Adipocyte (in vitro differentiated cells): ENCODE results near the gene FAM131C.
A peak's percentile ranks its signal among the peaks of the same experiment; 100 is the strongest.
"Not testable (repeated sequence)": the region's sequence is repeated elsewhere in the genome, so short reads cannot be mapped to it uniquely, and the experiment has no call there.

ENCODE experiments used
- DNase-seq: peaks from one replicate; pipeline ENCODE4 v3.0.0-alpha.2; 2015; ENCODE audit warnings: low read depth
- H3K27me3 ChIP-seq: replicated peaks from 2 replicates; pipeline ENCODE4 v1.7.0; 2013; ENCODE audit warnings: mild to moderate bottlenecking, low read length, moderate library complexity; ENCODE audit not compliant: control insufficient read depth, insufficient read depth
- H3K36me3 ChIP-seq: 2 replicates; pipeline ENCODE4 v1.7.0; 2013; ENCODE audit warnings: low read length, mild to moderate bottlenecking, moderate library complexity; ENCODE audit not compliant: control insufficient read depth, insufficient read depth, severe bottlenecking
- H3K4me1 ChIP-seq: 2 replicates; pipeline ENCODE4 v1.7.0; 2013; ENCODE audit warnings: mild to moderate bottlenecking, low read length, moderate library complexity; ENCODE audit not compliant: control insufficient read depth, insufficient read depth
- H3K4me3 ChIP-seq: 2 replicates; pipeline ENCODE4 v1.7.0; 2013; ENCODE audit warnings: mild to moderate bottlenecking, low read length, moderate library complexity
- H3K9ac ChIP-seq: 2 replicates; pipeline ENCODE4 v1.7.0; 2013; ENCODE audit warnings: mild to moderate bottlenecking, low read length, moderate library complexity
- H3K9me3 ChIP-seq: 2 replicates; pipeline ENCODE4 v1.7.0; 2013; ENCODE audit warnings: mild to moderate bottlenecking, low read length, moderate library complexity; ENCODE audit not compliant: control insufficient read depth

Gene FAM131C

GRCh38 chr1:16026723-16027484 is 46.5 kb downstream of the FAM131C start:
- Histone ChIP-seq H3K9me3 (no peaks in the 10 kb centered on the region), H3K27me3 (peaks cover 6% of the 10 kb centered on the region), H3K9ac (no peak overlapping the region), H3K4me3 (no peak overlapping the region), H3K4me1 (no peaks in the 10 kb centered on the region), H3K36me3 (no peaks in the 10 kb centered on the region)
- peak; percentile 42 for DNase-seq

- H3K9me3 ChIP-seq, DNase-seq, H3K36me3 ChIP-seq, H3K4me1 ChIP-seq, H3K9ac ChIP-seq, H3K27me3 ChIP-seq, H3K4me3 ChIP-seq: not testable (repeated sequence)
Measured at GRCh38 chr1:16026302-16026701, 47.1 kb downstream of the FAM131C start.

GRCh38 chr1:16023050-16023653 is 50.3 kb downstream of the FAM131C start:
- Histone ChIP-seq H3K4me1 (peaks cover 22% of the 10 kb centered on the region), H3K27me3 (peaks cover 8% of the 10 kb centered on the region), H3K4me3 (no peak overlapping the region), H3K9ac (no peak overlapping the region), H3K36me3 (no peaks in the 10 kb centered on the region), H3K9me3 (no peaks in the 10 kb centered on the region)
- no peak for DNase-seq

- peaks cover 30% of the 10 kb centered on the region for H3K4me1 ChIP-seq
- peaks cover 4% of the 10 kb centered on the region for H3K27me3 ChIP-seq
- no peaks in the 10 kb centered on the region for H3K36me3 ChIP-seq
- no peak overlapping the region for H3K9ac ChIP-seq
- no peaks in the 10 kb centered on the region for H3K9me3 ChIP-seq
- no peak for DNase-seq
- H3K4me3 ChIP-seq = no peak overlapping the region
Measured at GRCh38 chr1:16022393-16022792, 51.1 kb downstream of the FAM131C start.

GRCh38 chr1:16021681-16022080 is 51.8 kb downstream of the FAM131C start, which contains the start of gene CLCNKA:
TSS of gene CLCNKA (plus strand) at chr1:16022036. CDS start at chr1:16022620, 584 bp downstream.
- Histone ChIP-seq H3K4me1 (peaks cover 37% of the 10 kb centered on the region), H3K9ac (no peak within 1 kb of the TSS), H3K4me3 (no peak within 1 kb of the TSS), H3K27me3 (peaks cover 4% of the 10 kb centered on the region), H3K36me3 (no peaks in the 10 kb centered on the region), H3K9me3 (no peaks in the 10 kb centered on the region)
- DNase-seq = no peak

- DNase-seq, H3K27me3 ChIP-seq, H3K4me3 ChIP-seq, H3K9ac ChIP-seq, H3K9me3 ChIP-seq, H3K36me3 ChIP-seq: not testable (repeated sequence)
- H3K4me1 ChIP-seq = peaks cover 43% of the 10 kb centered on the region
Measured at GRCh38 chr1:16020878-16021277, 52.6 kb downstream of the FAM131C start.

- no peak for DNase-seq
- no peaks in the 10 kb centered on the region for H3K36me3 ChIP-seq
- H3K9me3 ChIP-seq = no peaks in the 10 kb centered on the region
- H3K9ac ChIP-seq = peak overlapping the region; percentile 38
- H3K4me3 ChIP-seq = no peak overlapping the region
- peaks cover 4% of the 10 kb centered on the region for H3K27me3 ChIP-seq
- peaks cover 48% of the 10 kb centered on the region for H3K4me1 ChIP-seq
Measured at GRCh38 chr1:16020325-16020724, 53.1 kb downstream of the FAM131C start.

- DNase-seq = peak; percentile 59
- peaks cover 53% of the 10 kb centered on the region for H3K4me1 ChIP-seq
- H3K9me3 ChIP-seq = no peaks in the 10 kb centered on the region
- no peak overlapping the region for H3K4me3 ChIP-seq
- H3K36me3 ChIP-seq = no peaks in the 10 kb centered on the region
- H3K27me3 ChIP-seq = peaks cover 4% of the 10 kb centered on the region
- peak overlapping the region; percentile 38 for H3K9ac ChIP-seq
Measured at GRCh38 chr1:16019644-16020277, 53.7 kb downstream of the FAM131C start.

- H3K27me3 ChIP-seq = peaks cover 4% of the 10 kb centered on the region
- H3K4me3 ChIP-seq = peak overlapping the region; percentile 79
- H3K9ac ChIP-seq = peak overlapping the region; percentile 90
- H3K4me1 ChIP-seq = peaks cover 56% of the 10 kb centered on the region
- H3K9me3 ChIP-seq = no peaks in the 10 kb centered on the region
- H3K36me3 ChIP-seq = no peaks in the 10 kb centered on the region
- DNase-seq = no peak
Measured at GRCh38 chr1:16018749-16019643, 54.5 kb downstream of the FAM131C start.

GRCh38 chr1:16018308-16018707 is 55.1 kb downstream of the FAM131C start:
- H3K4me3 ChIP-seq = peak overlapping the region; percentile 79
- H3K36me3 ChIP-seq = no peaks in the 10 kb centered on the region
- H3K27me3 ChIP-seq = peaks cover 4% of the 10 kb centered on the region
- peak overlapping the region; percentile 90 for H3K9ac ChIP-seq
- H3K9me3 ChIP-seq = no peaks in the 10 kb centered on the region
- no peak for DNase-seq
- H3K4me1 ChIP-seq = peaks cover 63% of the 10 kb centered on the region
